ENCODE measurements around the gene ST3GAL3.

Gene ST3GAL3

GRCh38 chr1:43938383-43938782, 231.0 kb downstream of the ST3GAL3 start:
- Histone ChIP-seq H3K4me1 (no peaks in the 10 kb centered on the region), H3K27me3 (no peaks in the 10 kb centered on the region), H3K4me3 (ENCODE audit: low read depth, low read length) (no peak overlapping the region), H3K9me3 (no peaks in the 10 kb centered on the region), H3K36me3 (no peaks in the 10 kb centered on the region)
- DNase-seq = no peak
- TF ChIP-seq CTCF (IDR thresholded peaks at IDR 0.05; ENCODE audit: low read depth, low read length) = no peak

GRCh38 chr1:43938892-43939587, 231.7 kb downstream of the ST3GAL3 start:
- DNase-seq = no peak
- no peak for TF ChIP-seq CTCF (IDR thresholded peaks at IDR 0.05; ENCODE audit: low read depth, low read length)

GRCh38 chr1:43942411-43942810, 235.1 kb downstream of the ST3GAL3 start:
- Histone ChIP-seq H3K4me3 (ENCODE audit: low read depth, low read length) (no peak overlapping the region), H3K4me1 (no peaks in the 10 kb centered on the region), H3K36me3 (no peaks in the 10 kb centered on the region), H3K9me3 (no peaks in the 10 kb centered on the region), H3K27me3 (no peaks in the 10 kb centered on the region)
- DNase-seq = no peak
- TF ChIP-seq CTCF (IDR thresholded peaks at IDR 0.05; ENCODE audit: low read depth, low read length) = no peak

More at GRCh38 chr1:43938892-43939587, 231.7 kb downstream of the ST3GAL3 start:
- no peaks in the 10 kb centered on the region for H3K36me3 ChIP-seq
- no peaks in the 10 kb centered on the region for H3K4me1 ChIP-seq
- no peaks in the 10 kb centered on the region for H3K9me3 ChIP-seq
- no peak overlapping the region for H3K4me3 ChIP-seq (ENCODE audit: low read depth, low read length)
- H3K27me3 ChIP-seq = no peaks in the 10 kb centered on the region

- no peaks in the 10 kb centered on the region for H3K4me1 ChIP-seq
- DNase-seq = no peak
- H3K4me3 ChIP-seq (ENCODE audit: low read depth, low read length) = no peak overlapping the region
- no peaks in the 10 kb centered on the region for H3K9me3 ChIP-seq
- H3K27me3 ChIP-seq = no peaks in the 10 kb centered on the region
- no peak for TF ChIP-seq CTCF (IDR thresholded peaks at IDR 0.05; ENCODE audit: low read depth, low read length)
- no peaks in the 10 kb centered on the region for H3K36me3 ChIP-seq
These were observed 237.5 kb downstream of the ST3GAL3 start for GRCh38 chr1:43944860-43945259.

GRCh38 chr1:43945674-43946235, 238.4 kb downstream of the ST3GAL3 start:
- TF ChIP-seq CTCF (IDR thresholded peaks at IDR 0.05; ENCODE audit: low read depth, low read length) = no peak
- H3K4me1 ChIP-seq = no peaks in the 10 kb centered on the region
- no peak for DNase-seq
- no peaks in the 10 kb centered on the region; the same call in 1 of the 2 replicates for H3K36me3 ChIP-seq
- no peaks in the 10 kb centered on the region for H3K27me3 ChIP-seq
- peak overlapping the region; percentile 80 for H3K4me3 ChIP-seq (ENCODE audit: low read depth, low read length)
- H3K9me3 ChIP-seq = no peaks in the 10 kb centered on the region

Measured in BE2C (cell line).